ENCODE data around the gene CPED1. TPM values are rescaled to one million over a fixed set of nuclear protein-coding genes. Genes with fewer than 3 reads are reported as not detected.
"Not testable (repeated sequence)": the region's sequence is repeated elsewhere in the genome, so short reads cannot be mapped to it uniquely, and the experiment has no call there.

Gene CPED1
- total RNA-seq, 1 experiment from 2014 or later: 0.13 TPM

DNA sequence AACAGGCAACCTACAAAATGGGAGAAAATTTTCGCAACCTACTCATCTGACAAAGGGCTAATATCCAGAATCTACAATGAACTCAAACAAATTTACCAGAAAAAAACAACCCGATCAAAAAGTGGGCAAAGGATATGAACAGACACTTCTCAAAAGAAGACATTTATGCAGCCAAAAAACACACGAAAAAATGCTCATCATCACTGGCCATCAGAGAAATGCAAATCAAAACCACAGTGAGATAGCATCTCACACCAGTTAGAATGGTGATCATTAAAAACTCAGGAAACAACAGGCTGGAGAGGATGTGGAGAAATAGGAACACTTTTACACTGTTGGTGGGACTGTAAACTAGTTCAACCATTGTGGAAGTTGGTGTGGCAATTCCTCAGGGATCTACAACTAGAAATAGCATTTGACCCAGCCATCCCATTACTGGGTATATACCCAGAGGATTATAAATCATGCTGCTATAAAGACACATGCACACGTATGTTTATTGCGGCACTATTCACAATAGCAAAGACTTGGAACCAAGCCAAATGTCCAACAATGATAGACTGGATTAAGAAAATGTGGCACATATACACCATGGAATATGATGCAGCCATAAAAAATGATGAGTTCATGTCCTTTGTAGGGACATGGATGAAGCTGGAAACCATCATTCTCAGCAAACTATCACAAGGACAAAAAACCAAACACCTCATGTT is 264.2 kb downstream of the CPED1 start:
- not testable (repeated sequence) for H3K27ac Mint-ChIP-seq; H3K79me1 ChIP-seq (ENCODE audit: insufficient read depth, low read depth, low read length, poor library complexity, severe bottlenecking); H3K27ac ChIP-seq (ENCODE audit: insufficient read length, low read depth, low read length); H2AK5ac ChIP-seq (ENCODE audit: insufficient read length, low read length); H3T11ph ChIP-seq (ENCODE audit: low read length); H3K4me1 Mint-ChIP-seq; H4K8ac ChIP-seq (replicated peaks; ENCODE audit: insufficient read length, low read depth, low read length); DNase-seq; H4K5ac ChIP-seq (ENCODE audit: insufficient read length, low read depth, low read length); H3K18ac ChIP-seq (ENCODE audit: insufficient read length, low read depth, low read length); H2BK5ac ChIP-seq (ENCODE audit: insufficient read length, low read length); H3K4me1 ChIP-seq (ENCODE audit: insufficient read depth, low read length); H2AFZ ChIP-seq (ENCODE audit: low read length); H3K56ac ChIP-seq (ENCODE audit: insufficient read length, low read depth, low read length); H3K9me3 ChIP-seq (ENCODE audit: control insufficient read depth, low read depth, low read length); H3K9ac ChIP-seq (ENCODE audit: extremely low read depth, insufficient read length, low read length); H3K4me3 Mint-ChIP-seq; H2BK20ac ChIP-seq (ENCODE audit: low read depth, low read length, poor library complexity, severe bottlenecking); H3K4ac ChIP-seq (ENCODE audit: low read depth, low read length); H2BK12ac ChIP-seq (ENCODE audit: insufficient read length, low read depth, low read length); H4K91ac ChIP-seq (ENCODE audit: insufficient read length, low read depth, low read length); H4K20me1 ChIP-seq (ENCODE audit: control insufficient read depth, insufficient read depth, insufficient read length); H3K23me2 ChIP-seq (ENCODE audit: insufficient read length, low read depth, low read length, poor library complexity, severe bottlenecking); H2BK15ac ChIP-seq (ENCODE audit: low read depth, low read length); H2BK120ac ChIP-seq (ENCODE audit: low read depth, low read length, poor library complexity, severe bottlenecking); H3K23ac ChIP-seq (ENCODE audit: insufficient read length, low read depth, low read length); H3K27me3 Mint-ChIP-seq (ENCODE audit: low read depth); H3K36me3 Mint-ChIP-seq (ENCODE audit: insufficient read depth in 1 of 3, low read depth in 3 of 3); H3K27me3 ChIP-seq (ENCODE audit: insufficient read depth, low read length); H3K4me2 ChIP-seq (ENCODE audit: insufficient read depth, insufficient read length, low read length); H3K14ac ChIP-seq (ENCODE audit: insufficient read depth, low read length); H3K79me2 ChIP-seq (ENCODE audit: insufficient read depth, low read length)
- peaks cover 0 to 14% of the 10 kb centered on the region in 2 experiments; a peak in 3 of 5 replicates for H3K9me3 Mint-ChIP-seq
- no CpG with 5 or more reads among the region's 5 CpGs for WGBS (ENCODE audit: extremely low coverage, insufficient read length, low lambda C conversion rate)

Measured in H9 (cell line).